SK-N-SH (cell line): ENCODE data around the gene AJM1.
"Not testable (repeated sequence)": the region's sequence is repeated elsewhere in the genome, so short reads cannot be mapped to it uniquely, and the experiment has no call there.

ENCODE experiments used
- CTCF ChIP-seq: fragments of 200-600 bp; sonication (generic); IDR thresholded peaks from 2 replicates; pipeline ENCODE4 v1.6.1; 2017; ENCODE audit warnings: antibody characterized with exemption, mild to moderate bottlenecking, moderate library complexity
- RAD21 ChIP-seq: IDR thresholded peaks from 2 replicates; pipeline ENCODE4 v1.6.1; 2012; ENCODE audit warnings: mild to moderate bottlenecking, low read length
- RFX5 ChIP-seq: IDR thresholded peaks from 2 replicates; pipeline ENCODE4 v1.6.1; 2012; ENCODE audit warnings: mild to moderate bottlenecking, improper control_type of control experiment, low read length

GRCh38 chr9:136841646-136842379 lies 465 bp upstream of the AJM1 start:
- not testable (repeated sequence) for TF ChIP-seq RAD21, CTCF, RFX5
